Thyroid gland (tissue), 4 donors: ENCODE results near the gene PLSCR4.

ENCODE experiments used
- POLR2A ChIP-seq, 2 donors: fragments of 450-650 bp; IDR thresholded peaks; one replicate each; pipeline ENCODE4 v1.6.1; 2017; ENCODE audit warnings: antibody characterized with exemption in 2 of 2, mild to moderate bottlenecking in 2 of 2, moderate library complexity in 1 of 2
- TF ChIP-seq, protein P1 (sequence below), 6 experiments: fragments of 200-600 bp in 3 of 6; fragments of 450-650 bp in 3 of 6; sonication (generic) in 3 of 6; IDR thresholded peaks; one replicate each; pipeline ENCODE4 v1.5.1; 2016 to 2019; ENCODE audit warnings: antibody characterized with exemption in 6 of 6, mild to moderate bottlenecking in 2 of 6, inconsistent platforms in 1 of 6, moderate library complexity in 1 of 6

DNA sequence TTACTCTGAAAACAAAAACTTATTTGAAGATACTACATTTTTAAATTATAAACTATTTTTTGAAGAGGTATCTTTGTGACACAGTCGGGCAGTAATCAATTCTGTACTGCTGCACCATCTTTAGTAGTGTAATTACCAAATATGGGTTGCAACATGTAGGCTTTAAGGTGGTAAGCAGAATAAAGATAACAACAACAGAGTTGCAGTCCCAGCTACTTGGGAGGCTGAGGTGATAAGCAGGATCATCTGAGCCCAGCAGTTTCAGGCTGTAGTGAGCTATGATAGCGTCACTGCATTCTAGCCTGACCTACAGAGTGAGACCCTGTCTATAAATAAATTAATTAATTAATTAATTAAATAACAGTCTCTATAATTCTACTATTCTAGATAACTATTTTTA lies 95.9 kb downstream of the PLSCR4 start:
- TF ChIP-seq, protein P1, sequence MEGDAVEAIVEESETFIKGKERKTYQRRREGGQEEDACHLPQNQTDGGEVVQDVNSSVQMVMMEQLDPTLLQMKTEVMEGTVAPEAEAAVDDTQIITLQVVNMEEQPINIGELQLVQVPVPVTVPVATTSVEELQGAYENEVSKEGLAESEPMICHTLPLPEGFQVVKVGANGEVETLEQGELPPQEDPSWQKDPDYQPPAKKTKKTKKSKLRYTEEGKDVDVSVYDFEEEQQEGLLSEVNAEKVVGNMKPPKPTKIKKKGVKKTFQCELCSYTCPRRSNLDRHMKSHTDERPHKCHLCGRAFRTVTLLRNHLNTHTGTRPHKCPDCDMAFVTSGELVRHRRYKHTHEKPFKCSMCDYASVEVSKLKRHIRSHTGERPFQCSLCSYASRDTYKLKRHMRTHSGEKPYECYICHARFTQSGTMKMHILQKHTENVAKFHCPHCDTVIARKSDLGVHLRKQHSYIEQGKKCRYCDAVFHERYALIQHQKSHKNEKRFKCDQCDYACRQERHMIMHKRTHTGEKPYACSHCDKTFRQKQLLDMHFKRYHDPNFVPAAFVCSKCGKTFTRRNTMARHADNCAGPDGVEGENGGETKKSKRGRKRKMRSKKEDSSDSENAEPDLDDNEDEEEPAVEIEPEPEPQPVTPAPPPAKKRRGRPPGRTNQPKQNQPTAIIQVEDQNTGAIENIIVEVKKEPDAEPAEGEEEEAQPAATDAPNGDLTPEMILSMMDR (IDR thresholded peaks at IDR 0.05): no peak
- TF ChIP-seq POLR2A (IDR thresholded peaks at IDR 0.05): no peak
